Measurements from ENCODE around the gene LAMA2. TPM values are rescaled to one million over a fixed set of nuclear protein-coding genes. Genes with fewer than 3 reads are reported as not detected.

LAMA2 gene
- polyA plus RNA-seq, 3 donors: 33.6 to 44.4 (median 39.6) TPM

GRCh38 chr6:129481706-129482105, 598.8 kb downstream of the LAMA2 start:
- DNase-seq (ENCODE audit: extremely low read depth in 1 of 11, low read depth in 9 of 11, low spot score in 4 of 11): no peak

GRCh38 chr6:129485746-129486145, 602.8 kb downstream of the LAMA2 start:
- DNase-seq (ENCODE audit: extremely low read depth in 1 of 11, low read depth in 9 of 11, low spot score in 4 of 11): no peak

GRCh38 chr6:129486327-129486726, 603.4 kb downstream of the LAMA2 start:
- DNase-seq (ENCODE audit: extremely low read depth in 1 of 11, low read depth in 9 of 11, low spot score in 4 of 11): no peak

DNA sequence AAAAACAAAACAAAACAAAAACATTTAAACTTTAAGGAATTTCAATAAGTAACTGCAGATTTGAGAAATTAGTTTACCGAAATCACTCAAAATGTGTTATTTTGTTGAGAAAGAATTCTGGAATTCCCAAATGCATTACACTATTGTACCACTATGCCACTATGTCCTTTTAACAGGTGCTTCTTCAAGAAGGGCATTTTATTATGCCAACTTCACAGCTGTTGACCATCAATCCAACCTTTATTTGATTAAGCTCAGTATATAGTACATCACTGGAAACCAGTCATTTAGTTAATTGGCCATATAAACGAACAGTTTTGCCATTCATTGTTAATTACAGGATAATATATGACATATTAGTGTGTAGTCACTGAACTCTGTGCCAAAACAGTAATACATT, 605.4 kb downstream of the LAMA2 start:
- no peak for DNase-seq (ENCODE audit: extremely low read depth in 1 of 11, low read depth in 9 of 11, low spot score in 4 of 11)

DNA sequence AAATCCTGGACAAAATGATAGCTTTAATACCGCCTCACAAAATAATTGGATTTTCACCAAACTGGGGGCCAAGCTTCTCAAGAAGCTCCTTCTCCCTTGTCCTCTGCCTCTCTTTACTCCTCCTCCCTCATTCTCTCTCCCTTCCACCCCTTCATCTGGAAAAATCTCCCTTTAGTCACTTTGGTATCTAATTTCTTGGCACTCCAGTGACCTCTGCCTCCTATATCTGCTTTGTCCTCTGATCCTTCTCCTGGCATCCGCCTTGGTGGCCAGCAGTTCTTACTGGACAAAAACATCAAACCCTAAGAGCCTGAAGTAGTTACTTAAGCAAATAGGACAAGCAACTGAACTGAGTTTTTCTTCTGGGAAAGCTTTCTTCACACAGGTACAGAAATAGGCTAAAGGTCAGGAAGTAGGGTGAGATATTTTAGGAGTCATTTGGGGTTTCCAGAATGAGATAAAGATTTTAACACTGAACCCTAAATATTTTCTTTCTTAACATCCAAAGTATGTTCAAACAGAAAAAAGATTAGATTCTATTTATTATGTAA, 606.4 kb downstream of the LAMA2 start:
- no peak for DNase-seq (ENCODE audit: extremely low read depth in 1 of 11, low read depth in 9 of 11, low spot score in 4 of 11)

DNA sequence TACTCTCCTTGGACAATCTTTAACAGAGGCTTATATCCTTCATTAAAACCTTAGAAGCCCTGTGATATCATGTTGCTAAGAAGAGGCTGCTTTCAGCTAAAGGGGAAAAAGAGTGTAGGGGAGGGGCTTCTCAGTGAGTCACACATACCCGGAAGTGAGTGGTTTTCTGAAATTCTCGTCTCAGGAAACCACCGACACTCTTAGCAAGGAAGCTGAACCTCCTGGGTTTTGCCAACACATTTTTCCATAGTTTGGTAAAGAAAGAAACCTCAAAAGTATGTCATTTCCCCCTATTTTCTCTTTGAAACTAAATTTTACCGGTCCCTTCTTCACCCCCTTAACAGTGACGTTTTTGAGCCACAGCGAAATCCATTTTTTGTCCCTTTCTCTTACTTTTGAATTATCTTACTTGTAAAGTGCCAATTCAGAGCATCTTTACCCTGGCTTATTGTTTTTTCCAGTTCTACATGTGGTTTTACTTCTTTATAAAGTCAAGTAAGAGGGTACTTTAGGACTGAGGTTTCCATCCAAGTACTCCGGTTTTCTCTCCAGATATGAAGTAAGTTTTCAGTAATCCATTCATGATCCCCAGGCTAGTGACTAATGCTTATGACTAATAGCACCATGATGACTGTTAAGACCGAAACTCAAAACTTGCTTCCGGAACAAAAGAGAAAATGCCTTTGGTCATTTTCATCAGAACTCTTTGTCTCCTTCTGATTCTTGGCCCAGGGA, 607.8 kb downstream of the LAMA2 start:
- peak in 3 of 11 donors; percentile 17 to 28 (median 21) for DNase-seq (ENCODE audit: extremely low read depth in 1 of 11, low read depth in 9 of 11, low spot score in 4 of 11)

DNA sequence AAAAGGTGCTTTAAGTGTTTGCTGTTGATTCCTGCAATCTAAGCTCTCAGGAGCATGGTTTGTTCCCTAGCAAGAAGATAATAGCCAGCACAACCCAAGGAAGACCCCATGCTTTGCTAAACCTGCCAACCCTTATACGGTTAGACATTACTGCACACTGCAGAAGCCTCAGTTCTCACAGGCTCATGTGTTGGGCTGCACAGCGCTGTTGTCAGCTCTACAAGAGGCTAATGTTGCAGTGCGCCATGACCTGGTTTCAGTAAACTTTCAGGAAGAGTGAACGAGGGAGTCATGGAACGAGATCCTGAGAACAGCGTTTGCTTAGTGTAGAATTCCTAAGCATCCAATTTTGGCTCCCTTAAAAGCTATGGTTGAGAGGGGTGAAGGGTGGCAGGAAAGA, 608.5 kb downstream of the LAMA2 start:
- no peak for DNase-seq (ENCODE audit: extremely low read depth in 1 of 11, low read depth in 9 of 11, low spot score in 4 of 11)

- DNase-seq (ENCODE audit: extremely low read depth in 1 of 11, low read depth in 9 of 11, low spot score in 4 of 11): no peak
These were observed 609.3 kb downstream of the LAMA2 start for GRCh38 chr6:129492260-129492659.

GRCh38 chr6:129493354-129493902, 610.5 kb downstream of the LAMA2 start:
- DNase-seq (ENCODE audit: extremely low read depth in 1 of 11, low read depth in 9 of 11, low spot score in 4 of 11): no peak

DNA sequence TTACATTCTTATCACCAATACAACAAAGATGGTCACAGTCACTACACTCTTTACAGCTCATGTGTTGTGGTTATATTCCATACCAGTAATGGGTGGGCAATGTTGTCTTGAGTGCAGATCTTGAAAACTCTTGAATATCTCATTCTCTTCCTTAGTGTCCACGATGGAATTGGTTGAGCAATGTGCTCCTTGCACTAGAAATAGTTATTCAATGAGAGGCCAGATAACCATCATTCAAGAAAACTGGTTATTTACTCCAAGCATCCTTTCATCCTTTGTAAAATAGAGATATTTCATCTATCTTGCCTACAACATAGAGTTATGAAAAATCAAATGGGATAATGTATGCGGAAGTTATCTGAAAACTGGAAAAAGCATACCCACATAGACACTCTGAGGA, 611.2 kb downstream of the LAMA2 start:
- no peak for DNase-seq (ENCODE audit: extremely low read depth in 1 of 11, low read depth in 9 of 11, low spot score in 4 of 11)

- no peak for DNase-seq (ENCODE audit: extremely low read depth in 1 of 11, low read depth in 9 of 11, low spot score in 4 of 11)
These were observed 611.6 kb downstream of the LAMA2 start for GRCh38 chr6:129494586-129494985.

DNA sequence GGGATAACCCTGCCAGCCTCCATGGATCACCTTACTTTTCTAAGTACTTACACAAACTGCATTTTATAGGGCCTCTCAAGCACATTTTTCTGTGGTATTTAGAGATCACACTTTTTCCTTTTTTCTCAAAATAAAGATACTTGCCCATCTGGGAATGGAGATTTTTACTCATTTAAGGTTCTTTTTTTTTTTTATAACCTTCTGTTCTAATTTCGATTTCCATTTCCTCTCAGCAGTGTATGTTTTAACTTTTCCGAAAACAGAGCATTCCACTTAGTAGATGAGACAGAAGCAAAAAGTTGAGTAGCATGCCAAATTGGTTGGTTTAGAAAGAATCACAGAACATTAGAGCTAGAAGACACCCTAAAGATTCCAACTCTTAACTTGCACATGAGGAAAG, 612.7 kb downstream of the LAMA2 start:
- DNase-seq (ENCODE audit: extremely low read depth in 1 of 11, low read depth in 9 of 11, low spot score in 4 of 11): no peak

GRCh38 chr6:129497481-129498441, 614.8 kb downstream of the LAMA2 start:
- DNase-seq (ENCODE audit: extremely low read depth in 1 of 11, low read depth in 9 of 11, low spot score in 4 of 11): no peak

GRCh38 chr6:129498541-129498940, 615.6 kb downstream of the LAMA2 start:
- DNase-seq (ENCODE audit: extremely low read depth in 1 of 11, low read depth in 9 of 11, low spot score in 4 of 11): no peak

GRCh38 chr6:129498950-129499842, 616.3 kb downstream of the LAMA2 start:
- DNase-seq (ENCODE audit: extremely low read depth in 1 of 11, low read depth in 9 of 11, low spot score in 4 of 11): peak in 7 of 11 donors; percentile 29 to 74 (median 45)

GRCh38 chr6:129499843-129500219, 616.9 kb downstream of the LAMA2 start:
- no peak for DNase-seq (ENCODE audit: extremely low read depth in 1 of 11, low read depth in 9 of 11, low spot score in 4 of 11)

DNA sequence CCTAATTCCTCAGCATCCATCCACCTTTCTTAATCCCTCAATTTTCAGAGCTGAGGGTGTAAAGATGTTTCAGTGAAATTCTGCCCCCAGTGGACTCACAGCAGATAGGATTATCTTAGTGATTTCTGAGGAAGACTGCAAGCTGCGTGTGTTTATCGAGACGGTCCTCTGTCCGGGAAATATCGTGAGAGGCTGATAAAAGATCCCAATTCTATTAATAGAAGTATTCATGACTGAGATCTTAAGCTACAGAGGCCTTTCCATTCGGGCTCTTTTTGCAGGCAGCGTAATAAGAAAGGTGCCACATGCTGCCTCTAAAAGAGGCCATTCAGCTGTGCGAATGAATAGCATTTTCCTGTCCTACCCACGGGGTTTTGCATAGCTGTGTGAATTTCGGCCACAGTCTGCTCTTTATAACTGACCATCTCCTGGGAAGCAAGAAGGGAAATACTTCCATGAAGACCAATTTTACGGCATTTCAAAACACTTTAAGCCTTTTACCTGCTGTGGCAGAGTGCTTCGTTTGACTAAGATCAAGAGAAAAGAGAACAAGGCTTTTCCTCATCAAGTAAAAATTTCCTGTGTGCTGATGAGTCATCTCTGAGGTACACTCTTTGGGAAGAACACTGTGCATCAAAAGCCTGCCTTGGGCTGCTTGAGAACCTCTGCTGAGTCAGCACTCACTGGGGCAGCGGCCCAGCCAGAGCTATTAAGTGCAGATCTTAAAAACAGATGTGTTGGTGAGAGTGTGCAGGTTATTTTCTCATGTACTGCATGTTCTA, 618.2 kb downstream of the LAMA2 start:
- peak in 5 of 11 donors; percentile 17 to 39 (median 25) for DNase-seq (ENCODE audit: extremely low read depth in 1 of 11, low read depth in 9 of 11, low spot score in 4 of 11)
